ENCODE results near the gene FKBP2.

The FKBP2 gene

DNA sequence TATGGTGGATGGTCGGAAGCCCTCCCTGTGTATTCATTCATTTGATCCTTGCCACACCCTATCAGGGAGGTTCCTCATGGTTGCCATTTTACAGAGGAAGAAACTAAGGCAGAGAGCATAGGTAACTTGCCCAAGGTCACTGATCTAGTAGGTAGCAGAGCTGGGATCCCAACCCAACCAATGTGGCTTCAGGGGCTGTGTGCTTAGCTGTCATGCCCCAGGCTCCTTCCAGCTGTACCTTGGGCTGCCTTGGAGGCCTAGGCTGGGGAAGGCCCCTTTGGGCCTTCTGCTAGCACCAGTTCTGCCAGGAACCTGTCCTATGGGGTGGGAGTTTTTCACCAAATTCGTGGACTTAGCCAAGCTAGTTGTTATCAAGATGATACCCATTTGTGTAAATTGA lies 34.9 kb downstream of the FKBP2 start:
- TF ChIP-seq ZNF274 (IDR thresholded peaks at IDR 0.05; ENCODE audit: low read depth, low read length): no peak
- TF ChIP-seq YY1 (IDR thresholded peaks at IDR 0.05; ENCODE audit: insufficient read depth, insufficient read length): no peak
- no peak for TF ChIP-seq SUZ12 (IDR thresholded peaks at IDR 0.05; ENCODE audit: extremely low read depth, insufficient read depth, insufficient read length)
- H3K4me1 ChIP-seq (ENCODE audit: insufficient read depth, insufficient read length): peaks cover 27% of the 10 kb centered on the region

DNA sequence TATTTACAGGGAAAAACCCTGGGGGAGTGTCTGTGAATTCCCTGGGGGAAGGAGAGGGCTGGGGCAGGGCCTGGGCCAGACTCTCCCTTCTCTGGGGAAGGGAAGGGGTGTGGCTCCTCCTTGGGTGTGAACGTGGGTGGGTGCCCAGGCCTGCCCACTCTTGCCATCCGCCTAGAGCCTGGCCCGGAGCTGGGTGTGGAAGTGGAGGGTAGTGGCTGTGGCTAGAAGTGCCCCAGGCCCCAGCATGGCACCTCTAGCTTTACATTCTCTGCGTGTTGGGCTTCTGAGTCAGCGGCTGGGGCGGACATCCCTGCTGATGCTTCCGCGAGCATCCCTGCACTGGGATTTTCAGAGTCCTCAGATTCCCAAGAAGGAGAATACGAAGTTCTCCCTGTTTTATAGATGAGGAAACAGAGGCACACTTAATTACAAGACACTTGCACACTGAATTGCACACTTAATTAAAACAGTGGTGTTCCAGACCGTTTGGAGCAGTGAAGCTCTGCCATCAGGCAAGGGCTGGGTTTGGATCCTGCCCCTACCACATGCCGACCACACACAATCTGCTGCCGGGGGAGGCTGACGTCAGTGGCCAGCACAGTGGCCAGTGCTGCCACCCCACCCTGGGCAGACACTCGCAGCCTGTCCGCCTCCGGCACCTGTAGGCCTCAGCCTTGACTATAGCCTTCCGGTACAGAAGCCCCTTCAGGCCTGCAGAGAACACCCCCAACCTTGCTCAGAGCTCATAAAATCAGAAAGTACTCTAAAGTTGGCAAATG lies 35.9 kb downstream of the FKBP2 start:
- Histone ChIP-seq H3K9me3 (ENCODE audit: insufficient read depth, low read length) (no peaks in the 10 kb centered on the region), H3K4me3 (ENCODE audit: insufficient read length, low read depth) (no peak overlapping the region), H3K27me3 (ENCODE audit: insufficient read depth, insufficient read length) (no peaks in the 10 kb centered on the region), H3K4me1 (ENCODE audit: insufficient read depth, insufficient read length) (peaks cover 27% of the 10 kb centered on the region), H3K9ac (ENCODE audit: insufficient read length, low read depth) (no peak overlapping the region), H3K36me3 (ENCODE audit: insufficient read depth, insufficient read length, low read length) (peaks cover 47% of the 10 kb centered on the region)
- DNase-seq (ENCODE audit: low read depth, low spot score): no peak
- TF ChIP-seq YY1 (IDR thresholded peaks at IDR 0.05; ENCODE audit: insufficient read depth, insufficient read length): no peak
- TF ChIP-seq SUZ12 (IDR thresholded peaks at IDR 0.05; ENCODE audit: extremely low read depth, insufficient read depth, insufficient read length): no peak
- no peak for TF ChIP-seq ZNF274 (IDR thresholded peaks at IDR 0.05; ENCODE audit: low read depth, low read length)

More for the DNA sequence above, 34.9 kb downstream of the FKBP2 start:
- Histone ChIP-seq H3K9ac (ENCODE audit: insufficient read length, low read depth) (peak overlapping the region; percentile 23), H3K36me3 (ENCODE audit: insufficient read depth, insufficient read length, low read length) (peaks cover 44% of the 10 kb centered on the region), H3K9me3 (ENCODE audit: insufficient read depth, low read length) (no peaks in the 10 kb centered on the region), H3K27me3 (ENCODE audit: insufficient read depth, insufficient read length) (no peaks in the 10 kb centered on the region), H3K4me3 (ENCODE audit: insufficient read length, low read depth) (no peak overlapping the region)
- DNase-seq (ENCODE audit: low read depth, low spot score): no peak

DNA sequence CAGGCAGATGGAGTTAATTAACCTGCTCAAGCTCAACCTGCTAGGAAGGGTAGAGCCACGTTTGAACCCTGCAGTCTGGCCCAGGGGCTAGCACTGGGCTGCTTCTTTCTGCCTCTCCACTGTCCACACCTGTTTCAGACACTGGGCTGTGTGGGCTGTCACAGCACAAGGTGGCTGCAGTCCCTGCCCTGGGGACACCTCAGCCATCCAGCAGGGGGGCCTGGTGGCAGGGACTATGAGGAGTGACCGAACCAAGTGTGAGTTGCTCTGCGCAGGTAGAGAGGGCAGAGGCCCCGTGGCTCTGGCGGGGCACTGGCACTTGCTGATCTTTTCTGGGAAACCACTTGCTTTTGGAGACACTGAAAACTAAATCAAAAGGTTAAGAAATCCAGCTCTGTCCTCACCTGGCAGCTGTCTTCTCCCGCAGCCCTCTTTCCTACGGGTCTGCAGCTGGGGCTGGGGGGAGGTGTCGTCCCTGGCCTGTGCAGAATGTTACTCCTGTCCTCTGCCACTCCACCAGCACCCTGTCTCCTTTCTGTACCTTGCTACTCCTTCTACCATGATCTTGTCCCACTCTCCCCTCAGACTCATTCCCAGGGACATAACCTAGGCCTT lies 37.8 kb downstream of the FKBP2 start:
- no peaks in the 10 kb centered on the region for H3K27me3 ChIP-seq (ENCODE audit: insufficient read depth, insufficient read length)
- TF ChIP-seq ZNF274 (IDR thresholded peaks at IDR 0.05; ENCODE audit: low read depth, low read length): no peak
- TF ChIP-seq SUZ12 (IDR thresholded peaks at IDR 0.05; ENCODE audit: extremely low read depth, insufficient read depth, insufficient read length): no peak
- H3K9ac ChIP-seq (ENCODE audit: insufficient read length, low read depth): peak overlapping the region; percentile 36
- peaks cover 22% of the 10 kb centered on the region for H3K4me1 ChIP-seq (ENCODE audit: insufficient read depth, insufficient read length)
- H3K36me3 ChIP-seq (ENCODE audit: insufficient read depth, insufficient read length, low read length): peaks cover 42% of the 10 kb centered on the region
- no peaks in the 10 kb centered on the region for H3K9me3 ChIP-seq (ENCODE audit: insufficient read depth, low read length)
- DNase-seq (ENCODE audit: low read depth, low spot score): no peak
- H3K4me3 ChIP-seq (ENCODE audit: insufficient read length, low read depth): no peak overlapping the region

DNA sequence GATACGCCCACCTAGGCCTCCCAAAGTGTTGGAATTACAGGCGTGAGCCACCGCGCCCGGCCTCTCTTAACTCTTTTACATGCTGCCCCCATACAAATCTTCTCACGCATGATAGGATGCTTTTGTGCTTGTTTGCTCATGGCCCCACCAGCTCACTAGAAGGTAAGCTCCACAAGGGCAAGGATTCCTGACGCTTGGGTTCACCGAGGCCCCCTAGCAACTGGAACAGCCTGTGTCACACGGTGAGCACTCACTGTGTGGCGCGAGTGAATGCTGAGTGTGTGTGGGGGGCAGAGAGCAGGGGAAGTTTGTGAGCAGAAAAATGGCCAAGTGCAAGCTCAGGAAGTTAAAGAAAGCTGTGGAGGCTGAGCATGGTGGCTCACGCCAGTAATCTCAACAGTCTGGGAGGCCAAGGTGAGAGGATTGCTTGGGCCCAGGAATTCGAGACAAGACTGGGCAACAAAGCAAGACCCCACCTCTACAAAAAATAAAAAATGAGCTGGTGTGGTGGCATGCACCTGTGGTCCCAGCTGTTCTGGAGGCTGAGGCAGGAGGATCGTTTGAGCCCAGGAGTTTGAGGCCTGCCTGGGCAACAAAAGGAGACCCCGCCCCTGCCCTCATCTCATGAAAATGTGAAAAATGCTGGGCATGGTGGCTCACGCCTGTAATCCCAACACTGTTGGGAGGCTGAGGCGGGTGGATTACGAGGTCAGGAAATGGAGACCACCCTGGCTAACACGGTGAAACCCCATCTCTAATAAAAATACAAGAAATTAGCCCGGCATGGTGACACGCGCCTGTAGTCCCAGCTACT lies 41.3 kb downstream of the FKBP2 start:
- TF ChIP-seq ZNF274 (IDR thresholded peaks at IDR 0.05; ENCODE audit: low read depth, low read length) (no peak), YY1 (IDR thresholded peaks at IDR 0.05; ENCODE audit: insufficient read depth, insufficient read length) (no peak), SUZ12 (IDR thresholded peaks at IDR 0.05; ENCODE audit: extremely low read depth, insufficient read depth, insufficient read length) (no peak)
- H3K4me1 ChIP-seq (ENCODE audit: insufficient read depth, insufficient read length): peaks cover 11% of the 10 kb centered on the region
- H3K4me3 ChIP-seq (ENCODE audit: insufficient read length, low read depth): no peak overlapping the region
- peaks cover 24% of the 10 kb centered on the region for H3K36me3 ChIP-seq (ENCODE audit: insufficient read depth, insufficient read length, low read length)
- H3K9ac ChIP-seq (ENCODE audit: insufficient read length, low read depth): no peak overlapping the region
- no peaks in the 10 kb centered on the region for H3K27me3 ChIP-seq (ENCODE audit: insufficient read depth, insufficient read length)
- DNase-seq (ENCODE audit: low read depth, low spot score): no peak
- no peaks in the 10 kb centered on the region for H3K9me3 ChIP-seq (ENCODE audit: insufficient read depth, low read length)

DNA sequence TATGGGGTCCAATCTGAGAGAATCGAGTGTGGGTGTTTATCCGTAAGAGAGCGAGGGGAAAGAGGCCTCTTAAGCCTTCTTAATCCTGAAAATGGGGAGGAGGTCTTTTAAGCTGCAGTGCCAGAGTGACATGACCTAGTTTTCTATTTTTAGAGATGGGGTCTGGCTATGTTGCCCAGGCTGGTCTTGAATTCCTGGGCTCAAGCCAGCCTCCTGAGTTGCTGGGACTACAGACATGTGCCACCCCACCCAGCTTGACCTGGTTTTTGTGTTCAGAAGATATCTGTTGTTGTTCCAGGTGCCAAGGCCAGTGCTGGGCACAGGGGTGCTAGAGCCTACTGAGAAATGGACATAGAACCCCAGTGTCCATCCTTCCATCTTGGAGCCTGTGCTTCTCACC lies 42.2 kb downstream of the FKBP2 start:
- Histone ChIP-seq H3K27me3 (ENCODE audit: insufficient read depth, insufficient read length) (no peaks in the 10 kb centered on the region), H3K36me3 (ENCODE audit: insufficient read depth, insufficient read length, low read length) (peaks cover 26% of the 10 kb centered on the region), H3K4me3 (ENCODE audit: insufficient read length, low read depth) (no peak overlapping the region), H3K9ac (ENCODE audit: insufficient read length, low read depth) (no peak overlapping the region), H3K9me3 (ENCODE audit: insufficient read depth, low read length) (no peaks in the 10 kb centered on the region), H3K4me1 (ENCODE audit: insufficient read depth, insufficient read length) (peaks cover 11% of the 10 kb centered on the region)
- no peak for TF ChIP-seq YY1 (IDR thresholded peaks at IDR 0.05; ENCODE audit: insufficient read depth, insufficient read length)
- no peak for TF ChIP-seq ZNF274 (IDR thresholded peaks at IDR 0.05; ENCODE audit: low read depth, low read length)
- no peak for TF ChIP-seq SUZ12 (IDR thresholded peaks at IDR 0.05; ENCODE audit: extremely low read depth, insufficient read depth, insufficient read length)
- no peak for DNase-seq (ENCODE audit: low read depth, low spot score)

DNA sequence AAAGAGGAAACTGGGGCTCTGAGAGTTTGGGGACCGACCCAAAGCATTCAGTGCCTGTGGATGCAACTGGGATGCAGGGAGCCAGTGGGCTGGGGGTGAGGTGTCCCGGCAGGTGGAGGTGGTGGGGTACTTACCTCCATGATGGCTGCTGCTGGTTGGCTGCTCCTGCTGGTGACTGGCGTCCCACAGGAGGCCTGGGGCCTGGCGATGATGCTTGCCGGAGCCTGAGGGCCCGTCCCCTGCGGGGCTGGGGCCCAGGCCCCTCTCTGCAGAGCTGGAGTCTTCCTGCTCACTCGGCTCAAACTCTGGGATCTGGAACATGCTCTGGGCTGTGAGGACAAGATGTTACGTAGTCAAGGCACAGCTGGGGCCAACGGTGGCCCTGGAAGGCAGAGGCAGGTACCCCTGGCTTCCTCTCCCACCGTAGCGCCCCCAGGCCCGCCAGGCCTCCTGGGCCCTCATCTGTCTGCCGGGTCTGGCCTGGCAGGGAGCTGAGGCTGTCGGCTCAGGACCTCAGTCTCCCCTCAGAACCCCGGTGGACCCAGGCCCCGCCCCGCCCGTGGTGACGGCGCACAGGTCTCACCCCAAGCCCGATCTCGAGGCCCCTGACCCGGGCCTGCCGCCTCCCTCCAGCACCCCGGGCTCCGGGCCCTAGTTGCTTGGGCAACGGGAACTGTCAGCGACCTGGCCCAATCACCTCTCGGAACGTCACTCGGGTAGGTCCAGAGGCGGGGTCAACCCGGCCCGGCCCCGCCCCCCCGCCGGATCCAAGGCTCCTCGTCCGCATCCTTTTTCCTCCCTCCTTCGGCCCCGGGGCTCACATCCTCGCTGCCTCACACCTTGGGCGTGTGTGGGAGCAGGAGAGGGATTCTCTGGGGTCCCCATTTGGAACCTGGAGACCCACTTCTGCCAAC lies 43.4 kb downstream of the FKBP2 start, which contains the start of gene BAD:
Gene BAD (minus strand): TSS at position 618 of the 914 bp plus-strand sequence. CDS start 297 bp downstream, at position 321.
- H3K4me1 ChIP-seq (ENCODE audit: insufficient read depth, insufficient read length): peaks cover 2% of the 10 kb centered on the region
- peak; percentile 92 for DNase-seq (ENCODE audit: low read depth, low spot score)
- H3K4me3 ChIP-seq (ENCODE audit: insufficient read length, low read depth): peak within 1 kb of the TSS; percentile 75
- H3K36me3 ChIP-seq (ENCODE audit: insufficient read depth, insufficient read length, low read length): peaks cover 21% of the 10 kb centered on the region
- TF ChIP-seq ZNF274 (IDR thresholded peaks at IDR 0.05; ENCODE audit: low read depth, low read length) (no peak), YY1 (IDR thresholded peaks at IDR 0.05; ENCODE audit: insufficient read depth, insufficient read length) (no peak), SUZ12 (IDR thresholded peaks at IDR 0.05; ENCODE audit: extremely low read depth, insufficient read depth, insufficient read length) (no peak)
- H3K9me3 ChIP-seq (ENCODE audit: insufficient read depth, low read length): no peaks in the 10 kb centered on the region
- peak within 1 kb of the TSS; percentile 94 for H3K9ac ChIP-seq (ENCODE audit: insufficient read length, low read depth)
- H3K27me3 ChIP-seq (ENCODE audit: insufficient read depth, insufficient read length): peaks cover 3% of the 10 kb centered on the region
